HepG2 (cell line): ENCODE results near the gene U2AF2.

ENCODE experiments used
- CEBPB ChIP-seq: IDR thresholded peaks from 2 replicates; pipeline ENCODE4 v1.6.1; 2011; ENCODE audit warnings: low read depth, low read length, improper control_type of control experiment, borderline replicate concordance
- ETS1 ChIP-seq: sonication (generic); formaldehyde crosslinking; IDR thresholded peaks from 2 replicates; pipeline ENCODE4 v1.4.0; 2020; ENCODE audit warnings: missing genetic modification reagents
- MTA3 ChIP-seq: sonication (generic); formaldehyde crosslinking; IDR thresholded peaks from 2 replicates; pipeline ENCODE4 v1.4.0; 2020; ENCODE audit warnings: missing genetic modification reagents
- PHF8 ChIP-seq: sonication (generic); formaldehyde crosslinking; IDR thresholded peaks from 2 replicates; pipeline ENCODE4 v1.5.0; 2020; ENCODE audit warnings: missing genetic modification reagents
- SIN3B ChIP-seq: fragments of 150-350 bp; IDR thresholded peaks from 2 replicates; pipeline ENCODE4 v1.6.1; 2014; ENCODE audit warnings: low read length
- TAF1 ChIP-seq: sonication (generic); formaldehyde crosslinking; IDR thresholded peaks from 2 replicates; pipeline ENCODE4 v1.4.0; 2020; ENCODE audit warnings: missing genetic modification reagents
- TIGD3 ChIP-seq: sonication (generic); formaldehyde crosslinking; IDR thresholded peaks from 2 replicates; pipeline ENCODE4 v1.5.1; 2020; ENCODE audit warnings: mild to moderate bottlenecking, missing genetic modification reagents, borderline replicate concordance
- ZMYM3 ChIP-seq: sonication (generic); formaldehyde crosslinking; IDR thresholded peaks from 2 replicates; pipeline ENCODE4 v1.5.1; 2020; ENCODE audit warnings: mild to moderate bottlenecking, missing genetic modification reagents
- ZSCAN22 ChIP-seq: sonication (generic); formaldehyde crosslinking; IDR thresholded peaks from 2 replicates; pipeline ENCODE4 v1.4.0; 2020; ENCODE audit warnings: mild to moderate bottlenecking, missing genetic modification reagents
- ZZZ3 ChIP-seq: sonication (generic); formaldehyde crosslinking; IDR thresholded peaks from 2 replicates; pipeline ENCODE4 v1.4.0; 2020; ENCODE audit warnings: missing genetic modification reagents, mild to moderate bottlenecking, borderline replicate concordance
- TF ChIP-seq, protein P1 (sequence below): sonication (generic); formaldehyde crosslinking; IDR thresholded peaks from 2 replicates; pipeline ENCODE4 v1.4.0; 2020; ENCODE audit warnings: mild to moderate bottlenecking, missing genetic modification reagents
- TF ChIP-seq, protein P2 (sequence below): IDR thresholded peaks from 2 replicates; pipeline ENCODE4 v1.6.1; 2012; ENCODE audit warnings: inconsistent platforms
- TF ChIP-seq, protein P3 (sequence below): sonication (generic); formaldehyde crosslinking; IDR thresholded peaks from 2 replicates; pipeline ENCODE4 v1.9.0; 2021; ENCODE audit warnings: missing genetic modification reagents, borderline replicate concordance
- TF ChIP-seq, protein P4 (sequence below): sonication (generic); formaldehyde crosslinking; IDR thresholded peaks from 2 replicates; pipeline ENCODE4 v1.8.1; 2022; ENCODE audit warnings: low read depth, mild to moderate bottlenecking, missing genetic modification reagents

DNA sequence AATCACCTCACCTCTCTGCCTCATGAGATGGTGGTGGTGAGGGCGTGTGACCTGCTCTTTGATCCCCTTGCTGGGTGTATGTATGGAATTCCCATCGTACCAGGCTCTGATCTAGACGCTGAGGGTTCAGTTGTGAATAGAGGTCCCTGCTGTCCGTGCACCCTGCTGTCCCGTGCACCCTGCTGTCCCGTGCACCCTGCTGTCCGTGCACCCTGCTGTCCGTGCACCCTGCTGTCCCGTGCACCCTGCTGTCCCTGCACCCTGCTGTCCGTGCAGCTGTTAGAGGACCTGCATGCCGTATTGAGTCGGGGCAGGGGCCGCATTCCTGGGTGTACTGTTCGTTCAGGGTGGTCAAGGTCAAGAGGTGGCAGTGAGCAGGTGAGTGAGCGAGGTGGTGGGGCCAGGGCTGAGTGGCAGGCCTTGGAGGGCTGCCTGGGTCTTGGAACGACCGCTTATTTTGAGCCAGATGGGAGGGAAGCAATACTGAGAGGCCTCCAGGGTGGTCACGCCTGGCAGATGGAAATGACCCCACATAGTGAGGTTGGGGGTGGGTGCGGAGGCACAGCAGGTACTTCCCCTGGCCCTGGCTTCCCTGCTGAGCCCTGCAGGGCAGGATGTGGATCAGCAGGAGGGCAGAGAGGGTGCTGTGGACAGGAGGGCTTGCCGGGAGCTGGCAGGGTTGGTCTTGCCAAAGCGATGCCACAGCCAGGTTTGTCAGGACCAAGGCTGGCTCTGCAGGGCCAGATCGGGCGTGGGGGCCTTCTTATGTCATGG is 15.6 kb downstream of the U2AF2 start:
- TF ChIP-seq MTA3 (CRISPR knock-in tag) (no peak), CEBPB (no peak), ZZZ3 (CRISPR knock-in tag) (no peak), ZSCAN22 (CRISPR knock-in tag) (no peak), PHF8 (CRISPR knock-in tag) (no peak), TAF1 (CRISPR knock-in tag) (no peak), SIN3B (no peak), TIGD3 (CRISPR knock-in tag) (no peak), ZMYM3 (CRISPR knock-in tag) (no peak), ETS1 (CRISPR knock-in tag) (no peak)
- TF ChIP-seq, protein P1, sequence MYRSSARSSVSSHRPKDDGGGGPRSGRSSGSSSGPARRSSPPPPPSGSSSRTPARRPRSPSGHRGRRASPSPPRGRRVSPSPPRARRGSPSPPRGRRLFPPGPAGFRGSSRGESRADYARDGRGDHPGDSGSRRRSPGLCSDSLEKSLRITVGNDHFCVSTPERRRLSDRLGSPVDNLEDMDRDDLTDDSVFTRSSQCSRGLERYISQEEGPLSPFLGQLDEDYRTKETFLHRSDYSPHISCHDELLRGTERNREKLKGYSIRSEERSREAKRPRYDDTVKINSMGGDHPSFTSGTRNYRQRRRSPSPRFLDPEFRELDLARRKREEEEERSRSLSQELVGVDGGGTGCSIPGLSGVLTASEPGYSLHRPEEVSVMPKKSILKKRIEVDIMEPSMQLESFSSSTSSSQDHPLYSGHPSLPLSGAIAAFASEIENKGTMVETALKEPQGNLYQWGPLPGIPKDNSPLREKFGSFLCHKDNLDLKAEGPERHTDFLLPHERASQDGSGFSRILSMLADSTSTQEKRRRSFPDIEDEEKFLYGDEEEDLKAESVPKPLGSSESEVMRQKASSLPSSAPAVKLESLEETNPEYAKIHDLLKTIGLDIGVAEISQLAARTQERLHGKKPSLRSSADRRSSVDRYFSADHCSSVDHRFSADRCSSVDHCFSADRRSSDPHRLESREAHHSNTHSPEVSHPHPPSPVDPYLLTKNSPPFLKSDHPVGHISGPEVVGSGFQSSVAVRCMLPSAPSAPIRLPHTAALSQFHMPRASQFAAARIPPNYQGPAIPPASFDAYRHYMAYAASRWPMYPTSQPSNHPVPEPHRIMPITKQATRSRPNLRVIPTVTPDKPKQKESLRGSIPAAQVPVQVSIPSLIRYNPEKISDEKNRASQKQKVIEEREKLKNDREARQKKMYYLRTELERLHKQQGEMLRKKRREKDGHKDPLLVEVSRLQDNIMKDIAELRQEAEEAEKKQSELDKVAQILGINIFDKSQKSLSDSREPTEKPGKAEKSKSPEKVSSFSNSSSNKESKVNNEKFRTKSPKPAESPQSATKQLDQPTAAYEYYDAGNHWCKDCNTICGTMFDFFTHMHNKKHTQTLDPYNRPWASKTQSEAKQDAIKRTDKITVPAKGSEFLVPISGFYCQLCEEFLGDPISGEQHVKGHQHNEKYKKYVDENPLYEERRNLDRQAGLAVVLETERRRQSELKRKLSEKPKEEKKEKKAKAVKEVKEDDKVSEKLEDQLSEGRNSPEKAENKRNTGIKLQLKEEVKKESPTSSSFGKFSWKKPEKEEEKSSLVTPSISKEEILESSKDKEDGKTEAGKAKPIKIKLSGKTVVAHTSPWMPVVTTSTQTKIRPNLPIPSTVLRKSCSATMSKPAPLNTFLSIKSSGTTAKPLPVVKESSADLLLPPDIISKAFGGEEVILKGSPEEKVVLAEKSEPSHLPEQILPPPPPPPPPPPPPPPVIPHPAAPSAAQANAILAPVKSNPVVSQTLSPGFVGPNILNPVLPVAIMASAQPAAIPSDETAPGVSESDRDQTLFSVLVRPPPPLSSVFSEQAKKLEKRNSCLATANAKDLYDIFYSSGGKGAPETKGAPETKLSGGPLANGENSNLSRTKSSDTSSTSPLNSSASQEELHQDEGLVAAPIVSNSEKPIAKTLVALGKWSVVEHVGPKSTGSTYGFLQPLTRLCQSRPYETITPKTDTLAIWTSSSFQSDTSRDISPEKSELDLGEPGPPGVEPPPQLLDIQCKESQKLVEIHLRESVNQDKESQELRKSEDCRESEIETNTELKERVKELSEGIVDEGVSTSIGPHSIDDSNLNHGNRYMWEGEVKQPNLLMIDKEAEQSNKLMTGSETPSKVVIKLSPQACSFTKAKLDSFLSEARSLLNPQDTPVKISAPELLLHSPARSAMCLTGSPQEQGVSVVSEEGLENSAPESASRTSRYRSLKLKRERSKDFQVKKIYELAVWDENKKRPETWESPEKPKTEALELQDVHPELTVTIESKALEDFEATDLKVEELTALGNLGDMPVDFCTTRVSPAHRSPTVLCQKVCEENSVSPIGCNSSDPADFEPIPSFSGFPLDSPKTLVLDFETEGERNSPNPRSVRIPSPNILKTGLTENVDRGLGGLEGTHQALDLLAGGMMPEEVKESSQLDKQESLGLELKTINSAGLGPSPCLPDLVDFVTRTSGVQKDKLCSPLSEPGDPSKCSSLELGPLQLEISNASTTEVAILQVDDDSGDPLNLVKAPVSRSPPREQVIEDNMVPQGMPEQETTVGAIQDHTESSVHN (CRISPR knock-in tag) = no peak
- TF ChIP-seq, protein P2, sequence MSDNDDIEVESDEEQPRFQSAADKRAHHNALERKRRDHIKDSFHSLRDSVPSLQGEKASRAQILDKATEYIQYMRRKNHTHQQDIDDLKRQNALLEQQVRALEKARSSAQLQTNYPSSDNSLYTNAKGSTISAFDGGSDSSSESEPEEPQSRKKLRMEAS = no peak
- TF ChIP-seq, protein P3, sequence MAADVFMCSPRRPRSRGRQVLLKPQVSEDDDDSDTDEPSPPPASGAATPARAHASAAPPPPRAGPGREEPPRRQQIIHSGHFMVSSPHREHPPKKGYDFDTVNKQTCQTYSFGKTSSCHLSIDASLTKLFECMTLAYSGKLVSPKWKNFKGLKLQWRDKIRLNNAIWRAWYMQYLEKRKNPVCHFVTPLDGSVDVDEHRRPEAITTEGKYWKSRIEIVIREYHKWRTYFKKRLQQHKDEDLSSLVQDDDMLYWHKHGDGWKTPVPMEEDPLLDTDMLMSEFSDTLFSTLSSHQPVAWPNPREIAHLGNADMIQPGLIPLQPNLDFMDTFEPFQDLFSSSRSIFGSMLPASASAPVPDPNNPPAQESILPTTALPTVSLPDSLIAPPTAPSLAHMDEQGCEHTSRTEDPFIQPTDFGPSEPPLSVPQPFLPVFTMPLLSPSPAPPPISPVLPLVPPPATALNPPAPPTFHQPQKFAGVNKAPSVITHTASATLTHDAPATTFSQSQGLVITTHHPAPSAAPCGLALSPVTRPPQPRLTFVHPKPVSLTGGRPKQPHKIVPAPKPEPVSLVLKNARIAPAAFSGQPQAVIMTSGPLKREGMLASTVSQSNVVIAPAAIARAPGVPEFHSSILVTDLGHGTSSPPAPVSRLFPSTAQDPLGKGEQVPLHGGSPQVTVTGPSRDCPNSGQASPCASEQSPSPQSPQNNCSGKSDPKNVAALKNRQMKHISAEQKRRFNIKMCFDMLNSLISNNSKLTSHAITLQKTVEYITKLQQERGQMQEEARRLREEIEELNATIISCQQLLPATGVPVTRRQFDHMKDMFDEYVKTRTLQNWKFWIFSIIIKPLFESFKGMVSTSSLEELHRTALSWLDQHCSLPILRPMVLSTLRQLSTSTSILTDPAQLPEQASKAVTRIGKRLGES (CRISPR knock-in tag) = no peak
- TF ChIP-seq, protein P4, sequence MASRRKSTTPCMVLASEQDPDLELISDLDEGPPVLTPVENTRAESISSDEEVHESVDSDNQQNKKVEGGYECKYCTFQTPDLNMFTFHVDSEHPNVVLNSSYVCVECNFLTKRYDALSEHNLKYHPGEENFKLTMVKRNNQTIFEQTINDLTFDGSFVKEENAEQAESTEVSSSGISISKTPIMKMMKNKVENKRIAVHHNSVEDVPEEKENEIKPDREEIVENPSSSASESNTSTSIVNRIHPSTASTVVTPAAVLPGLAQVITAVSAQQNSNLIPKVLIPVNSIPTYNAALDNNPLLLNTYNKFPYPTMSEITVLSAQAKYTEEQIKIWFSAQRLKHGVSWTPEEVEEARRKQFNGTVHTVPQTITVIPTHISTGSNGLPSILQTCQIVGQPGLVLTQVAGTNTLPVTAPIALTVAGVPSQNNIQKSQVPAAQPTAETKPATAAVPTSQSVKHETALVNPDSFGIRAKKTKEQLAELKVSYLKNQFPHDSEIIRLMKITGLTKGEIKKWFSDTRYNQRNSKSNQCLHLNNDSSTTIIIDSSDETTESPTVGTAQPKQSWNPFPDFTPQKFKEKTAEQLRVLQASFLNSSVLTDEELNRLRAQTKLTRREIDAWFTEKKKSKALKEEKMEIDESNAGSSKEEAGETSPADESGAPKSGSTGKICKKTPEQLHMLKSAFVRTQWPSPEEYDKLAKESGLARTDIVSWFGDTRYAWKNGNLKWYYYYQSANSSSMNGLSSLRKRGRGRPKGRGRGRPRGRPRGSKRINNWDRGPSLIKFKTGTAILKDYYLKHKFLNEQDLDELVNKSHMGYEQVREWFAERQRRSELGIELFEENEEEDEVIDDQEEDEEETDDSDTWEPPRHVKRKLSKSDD = no peak
